OCI-LY3 (cell line): ENCODE results near the gene ASPG.

Experiments
- H2AFZ ChIP-seq: fragments of 200-600, 300-600 bp; shearing (Covaris generic); 2 replicates; pipeline ENCODE4 v1.6.0; 2014; ENCODE audit warnings: antibody characterized with exemption, low read depth, low read length
- H3K27ac ChIP-seq: fragments of 200-600, 300-600 bp; sonication (generic); 2 replicates; pipeline ENCODE4 v1.5.1; 2014; ENCODE audit warnings: mild to moderate bottlenecking, low read length, moderate library complexity, mixed read lengths
- H3K27me3 ChIP-seq: fragments of 200-600, 300-600 bp; sonication (generic); 2 replicates; pipeline ENCODE4 v1.6.1; 2014; ENCODE audit warnings: low read depth, low read length, mixed read lengths
- H3K36me3 ChIP-seq: fragments of 200-600, 300-600 bp; sonication (generic); replicated peaks from 2 replicates; pipeline ENCODE3; 2014; ENCODE audit warnings: low read depth, low read length, mixed read lengths
- H3K4me1 ChIP-seq: fragments of 300-600, 200-600 bp; sonication (generic); 2 replicates; pipeline ENCODE4 v1.6.1; 2014; ENCODE audit warnings: low read length, mixed read lengths
- H3K4me2 ChIP-seq: fragments of 200-600, 300-600 bp; sonication (generic); 2 replicates; pipeline ENCODE4 v1.6.1; 2014; ENCODE audit warnings: low read length, mixed read lengths
- H3K4me3 ChIP-seq: fragments of 300-600, 200-600 bp; sonication (generic); 2 replicates; pipeline ENCODE4 v1.5.1; 2014; ENCODE audit warnings: antibody characterized with exemption, mild to moderate bottlenecking, low read length, moderate library complexity
- H3K79me2 ChIP-seq: fragments of 300-600, 200-600 bp; shearing (Covaris generic); 2 replicates; pipeline ENCODE4 v1.6.1; 2014; ENCODE audit warnings: mild to moderate bottlenecking, low read length, mixed read lengths
- H3K9ac ChIP-seq: fragments of 300-600, 200-600 bp; shearing (Covaris generic); 2 replicates; pipeline ENCODE4 v1.6.0; 2014; ENCODE audit warnings: mild to moderate bottlenecking, low read length, moderate library complexity
- H3K9me3 ChIP-seq: fragments of 200-600, 300-600 bp; shearing (Covaris generic); 2 replicates; pipeline ENCODE4 v1.6.1; 2014; ENCODE audit warnings: low read length, mixed read lengths; ENCODE audit not compliant: insufficient read depth
- H4K20me1 ChIP-seq: fragments of 200-600, 300-600 bp; sonication (generic); 2 replicates; pipeline ENCODE4 v1.6.1; 2016; ENCODE audit warnings: low read length, mixed read lengths; ENCODE audit not compliant: insufficient read depth
- EZH2phosphoT487 ChIP-seq: fragments of 200-600 bp; shearing (Covaris generic); IDR thresholded peaks from 2 replicates; pipeline ENCODE4 v1.6.1; 2018; ENCODE audit warnings: antibody characterized with exemption, mixed run types, low read depth
- TF ChIP-seq, protein P1 (sequence below): fragments of 200-600, 300-600 bp; sonication (generic); IDR thresholded peaks from 2 replicates; pipeline ENCODE4 v1.5.1; 2014; ENCODE audit warnings: antibody characterized with exemption, low read length, low read depth

ASPG gene

DNA sequence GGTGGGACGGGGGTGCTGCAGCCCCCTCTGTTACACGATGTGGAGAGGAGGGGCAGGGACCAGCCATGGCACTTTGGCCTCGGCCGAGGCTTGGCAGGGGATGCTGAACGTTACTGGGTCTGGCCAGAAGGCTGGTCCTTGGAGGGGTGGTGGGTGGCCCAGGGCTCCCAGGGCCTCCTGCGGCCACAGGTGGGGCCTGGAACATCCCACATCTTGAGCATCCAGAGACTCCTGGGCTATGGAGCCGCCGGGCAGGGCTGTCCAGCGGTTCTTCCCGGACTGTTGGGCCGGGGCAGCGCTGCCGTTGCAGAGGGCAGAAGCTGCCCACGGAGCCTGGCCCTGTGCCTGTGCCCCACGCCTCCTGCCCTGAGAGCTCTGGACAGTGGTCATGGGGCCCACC lies 68.7 kb downstream of the ASPG start:
- Histone ChIP-seq H3K4me1 (no peaks in the 10 kb centered on the region), H3K27me3 (no peaks in the 10 kb centered on the region), H3K79me2 (no peaks in the 10 kb centered on the region), H2AFZ (no peak overlapping the region), H4K20me1 (no peaks in the 10 kb centered on the region), H3K9me3 (no peaks in the 10 kb centered on the region), H3K4me3 (no peak overlapping the region), H3K9ac (no peak overlapping the region), H3K27ac (no peak overlapping the region), H3K4me2 (no peak overlapping the region), H3K36me3 (no peaks in the 10 kb centered on the region)
- TF ChIP-seq, protein P1, sequence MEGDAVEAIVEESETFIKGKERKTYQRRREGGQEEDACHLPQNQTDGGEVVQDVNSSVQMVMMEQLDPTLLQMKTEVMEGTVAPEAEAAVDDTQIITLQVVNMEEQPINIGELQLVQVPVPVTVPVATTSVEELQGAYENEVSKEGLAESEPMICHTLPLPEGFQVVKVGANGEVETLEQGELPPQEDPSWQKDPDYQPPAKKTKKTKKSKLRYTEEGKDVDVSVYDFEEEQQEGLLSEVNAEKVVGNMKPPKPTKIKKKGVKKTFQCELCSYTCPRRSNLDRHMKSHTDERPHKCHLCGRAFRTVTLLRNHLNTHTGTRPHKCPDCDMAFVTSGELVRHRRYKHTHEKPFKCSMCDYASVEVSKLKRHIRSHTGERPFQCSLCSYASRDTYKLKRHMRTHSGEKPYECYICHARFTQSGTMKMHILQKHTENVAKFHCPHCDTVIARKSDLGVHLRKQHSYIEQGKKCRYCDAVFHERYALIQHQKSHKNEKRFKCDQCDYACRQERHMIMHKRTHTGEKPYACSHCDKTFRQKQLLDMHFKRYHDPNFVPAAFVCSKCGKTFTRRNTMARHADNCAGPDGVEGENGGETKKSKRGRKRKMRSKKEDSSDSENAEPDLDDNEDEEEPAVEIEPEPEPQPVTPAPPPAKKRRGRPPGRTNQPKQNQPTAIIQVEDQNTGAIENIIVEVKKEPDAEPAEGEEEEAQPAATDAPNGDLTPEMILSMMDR: no peak
- no peak for TF ChIP-seq EZH2phosphoT487

DNA sequence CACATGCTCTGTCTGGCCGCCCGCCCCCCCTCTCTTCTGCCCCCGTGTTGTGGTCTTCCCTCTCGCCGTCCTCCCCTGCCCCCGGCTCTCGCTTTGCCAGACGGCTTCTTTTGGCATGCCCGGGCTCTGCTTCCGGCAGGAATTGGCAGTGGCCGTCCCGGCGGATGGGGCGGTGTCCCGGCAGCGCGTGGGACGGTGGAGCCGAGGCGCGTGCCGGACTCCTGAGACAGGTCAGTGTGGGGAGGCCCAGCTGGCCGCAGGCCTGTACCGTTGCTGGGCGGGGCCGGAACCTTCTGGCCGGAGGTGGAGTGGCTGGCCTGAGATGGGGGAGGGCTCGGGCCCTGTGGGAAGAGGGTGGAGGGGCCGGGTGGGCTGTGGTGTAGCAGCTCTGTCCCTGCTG lies 70.0 kb downstream of the ASPG start:
- Histone ChIP-seq H3K79me2 (no peaks in the 10 kb centered on the region), H3K4me1 (no peaks in the 10 kb centered on the region), H3K27me3 (no peaks in the 10 kb centered on the region), H4K20me1 (no peaks in the 10 kb centered on the region), H3K9me3 (no peaks in the 10 kb centered on the region), H3K9ac (no peak overlapping the region), H2AFZ (no peak overlapping the region), H3K4me2 (no peak overlapping the region), H3K36me3 (no peaks in the 10 kb centered on the region), H3K4me3 (no peak overlapping the region), H3K27ac (no peak overlapping the region)
- TF ChIP-seq EZH2phosphoT487: no peak

DNA sequence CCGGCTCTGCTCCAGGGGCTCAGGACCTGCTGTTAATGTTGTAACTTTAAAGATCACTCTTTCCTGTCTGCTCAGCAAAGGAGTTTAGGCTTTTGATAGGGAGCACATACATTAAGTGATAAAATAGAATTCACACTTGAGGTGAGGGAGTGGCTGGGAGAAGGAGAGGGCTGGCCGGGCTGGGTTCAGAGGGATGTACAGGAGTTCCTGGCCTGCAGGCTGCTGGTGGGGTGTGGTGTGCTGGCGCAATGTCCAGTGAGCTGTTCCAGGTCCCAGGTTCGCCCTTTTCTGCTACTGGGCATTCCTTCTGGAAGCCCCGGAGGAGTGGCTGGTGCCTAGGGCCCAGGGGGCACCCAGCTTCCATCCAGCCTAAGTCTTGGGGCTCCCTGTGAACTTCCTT lies 70.6 kb downstream of the ASPG start:
- Histone ChIP-seq H3K4me1 (no peaks in the 10 kb centered on the region), H4K20me1 (no peaks in the 10 kb centered on the region), H3K4me3 (no peak overlapping the region), H3K36me3 (no peaks in the 10 kb centered on the region), H3K27me3 (no peaks in the 10 kb centered on the region), H3K9me3 (no peaks in the 10 kb centered on the region), H3K4me2 (no peak overlapping the region), H3K79me2 (no peaks in the 10 kb centered on the region), H2AFZ (no peak overlapping the region), H3K9ac (no peak overlapping the region), H3K27ac (no peak overlapping the region)
- TF ChIP-seq, protein P1: no peak
- TF ChIP-seq EZH2phosphoT487: no peak

DNA sequence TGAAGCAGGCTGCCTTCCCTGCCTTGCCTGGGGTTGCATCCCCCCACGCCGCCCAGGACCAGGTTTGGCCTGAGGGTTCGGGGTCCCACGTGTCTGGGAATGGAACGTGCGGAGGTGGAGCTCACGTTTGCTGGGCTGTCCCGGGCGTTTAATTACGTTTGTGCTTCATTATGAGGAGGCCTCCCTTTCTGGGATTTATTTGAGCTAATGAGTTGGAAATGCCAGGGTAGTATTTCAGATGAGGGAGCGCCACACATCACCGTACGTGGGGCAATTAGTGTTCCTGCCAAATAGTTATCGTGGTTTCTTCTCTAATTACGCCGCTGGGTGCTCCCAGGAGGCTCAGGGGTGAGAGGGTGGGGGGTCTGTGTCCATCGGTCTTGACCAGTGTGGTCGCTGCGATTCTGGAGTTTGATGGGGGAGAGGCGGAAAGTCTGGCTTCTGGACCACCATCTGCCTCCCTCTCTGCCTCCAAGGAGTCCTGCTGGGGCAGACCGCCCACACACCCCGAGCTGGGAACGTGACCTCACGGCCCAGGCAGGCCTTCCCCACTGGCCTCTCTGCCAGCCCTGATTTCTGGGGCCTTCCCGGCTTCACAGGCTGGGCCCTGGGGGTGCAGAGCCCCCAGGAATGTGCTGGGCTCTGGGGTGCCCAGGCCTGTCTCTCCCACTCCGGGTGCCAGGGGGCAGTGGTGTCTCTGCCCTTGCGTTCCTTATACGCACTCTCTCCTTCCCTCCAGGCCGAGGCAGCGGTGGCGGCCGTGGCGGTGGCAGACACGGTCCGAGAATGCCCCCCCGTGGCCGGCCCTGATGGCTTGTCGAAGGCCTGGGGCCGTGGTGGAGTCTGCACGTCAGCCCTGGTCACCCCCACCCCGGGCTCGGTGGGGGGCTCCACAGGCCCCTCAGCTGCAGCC lies 71.8 kb downstream of the ASPG start:
- Histone ChIP-seq H3K9me3 (no peaks in the 10 kb centered on the region), H4K20me1 (no peaks in the 10 kb centered on the region), H3K27ac (no peak overlapping the region), H3K79me2 (no peaks in the 10 kb centered on the region), H2AFZ (no peak overlapping the region), H3K27me3 (no peaks in the 10 kb centered on the region), H3K4me3 (no peak overlapping the region), H3K4me2 (no peak overlapping the region), H3K36me3 (no peaks in the 10 kb centered on the region), H3K4me1 (no peaks in the 10 kb centered on the region), H3K9ac (no peak overlapping the region)
- TF ChIP-seq EZH2phosphoT487: no peak
- TF ChIP-seq, protein P1: no peak
